Endothelial cell of umbilical vein (primary cell): ENCODE measurements around the gene SUSD6.

ENCODE experiments used
- POLR2A ChIP-seq: IDR thresholded peaks from 2 replicates; pipeline ENCODE4 v1.6.1; 2012; ENCODE audit warnings: low read depth, mild to moderate bottlenecking, control low read depth, low read length
- POLR2AphosphoS5 ChIP-seq: IDR thresholded peaks from 2 replicates; pipeline ENCODE4 v1.6.1; 2012; ENCODE audit warnings: low read depth, mild to moderate bottlenecking, control low read depth, low read length, moderate library complexity; ENCODE audit not compliant: insufficient read depth
- TF ChIP-seq, protein P1 (sequence below), 2 donors: IDR thresholded peaks; 1 replicate in 1 of 2; 2 replicates in 1 of 2; pipeline ENCODE4 v1.5.1; 2011; ENCODE audit warnings: low read length in 2 of 2, mild to moderate bottlenecking in 2 of 2, moderate library complexity in 2 of 2, control low read depth in 1 of 2, inconsistent platforms in 1 of 2, low read depth in 1 of 2; ENCODE audit not compliant: insufficient read depth in 1 of 2; ENCODE audit errors: extremely low read depth in 1 of 2
- TF ChIP-seq, protein P2 (sequence below): IDR thresholded peaks from 2 replicates; pipeline ENCODE4 v1.6.1; 2011; ENCODE audit not compliant: insufficient read depth, insufficient read length

DNA sequence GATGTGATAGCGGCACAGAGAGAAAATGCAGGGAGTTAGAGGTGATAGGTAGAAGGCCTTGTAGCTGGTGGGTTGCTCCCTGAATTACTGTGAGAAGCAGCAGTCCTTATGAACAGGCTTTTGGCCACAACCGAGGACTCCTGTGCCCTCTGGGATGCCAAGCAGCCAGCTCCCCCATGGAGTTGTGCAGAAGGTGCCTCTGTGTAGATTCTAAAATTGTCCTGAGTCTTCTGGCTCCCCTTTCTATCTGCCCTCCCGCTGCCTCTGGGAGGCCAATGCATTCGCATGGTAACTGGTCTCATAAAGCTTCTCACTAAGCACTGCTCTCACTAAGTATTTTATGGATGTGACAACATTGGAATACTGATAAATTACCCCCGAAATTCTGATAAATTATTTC, 16.1 kb upstream of the SUSD6 start:
- TF ChIP-seq POLR2A (no peak), POLR2AphosphoS5 (no peak)
- TF ChIP-seq, protein P1, sequence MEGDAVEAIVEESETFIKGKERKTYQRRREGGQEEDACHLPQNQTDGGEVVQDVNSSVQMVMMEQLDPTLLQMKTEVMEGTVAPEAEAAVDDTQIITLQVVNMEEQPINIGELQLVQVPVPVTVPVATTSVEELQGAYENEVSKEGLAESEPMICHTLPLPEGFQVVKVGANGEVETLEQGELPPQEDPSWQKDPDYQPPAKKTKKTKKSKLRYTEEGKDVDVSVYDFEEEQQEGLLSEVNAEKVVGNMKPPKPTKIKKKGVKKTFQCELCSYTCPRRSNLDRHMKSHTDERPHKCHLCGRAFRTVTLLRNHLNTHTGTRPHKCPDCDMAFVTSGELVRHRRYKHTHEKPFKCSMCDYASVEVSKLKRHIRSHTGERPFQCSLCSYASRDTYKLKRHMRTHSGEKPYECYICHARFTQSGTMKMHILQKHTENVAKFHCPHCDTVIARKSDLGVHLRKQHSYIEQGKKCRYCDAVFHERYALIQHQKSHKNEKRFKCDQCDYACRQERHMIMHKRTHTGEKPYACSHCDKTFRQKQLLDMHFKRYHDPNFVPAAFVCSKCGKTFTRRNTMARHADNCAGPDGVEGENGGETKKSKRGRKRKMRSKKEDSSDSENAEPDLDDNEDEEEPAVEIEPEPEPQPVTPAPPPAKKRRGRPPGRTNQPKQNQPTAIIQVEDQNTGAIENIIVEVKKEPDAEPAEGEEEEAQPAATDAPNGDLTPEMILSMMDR (IDR thresholded peaks at IDR 0.05; ENCODE audit: extremely low read depth in 1 of 2, insufficient read depth in 1 of 2, low read depth in 1 of 2, low read length in 2 of 2), result no peak
- TF ChIP-seq, protein P2, sequence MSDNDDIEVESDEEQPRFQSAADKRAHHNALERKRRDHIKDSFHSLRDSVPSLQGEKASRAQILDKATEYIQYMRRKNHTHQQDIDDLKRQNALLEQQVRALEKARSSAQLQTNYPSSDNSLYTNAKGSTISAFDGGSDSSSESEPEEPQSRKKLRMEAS, result no peak
